NOMO-1 treated with dmso at 0.1 percent for 144 hours (cell line): ENCODE data around the gene NUDT7.

Experiments
- DNase-seq: peaks from one replicate; lab custom pipeline; 2025; ENCODE audit not compliant: unreplicated experiment; lab: John Stamatoyannopoulos, UW

The NUDT7 gene

GRCh38 chr16:77723108-77723514 lies 797 bp downstream of the NUDT7 start:
- DNase-seq: peak; percentile 78

DNA sequence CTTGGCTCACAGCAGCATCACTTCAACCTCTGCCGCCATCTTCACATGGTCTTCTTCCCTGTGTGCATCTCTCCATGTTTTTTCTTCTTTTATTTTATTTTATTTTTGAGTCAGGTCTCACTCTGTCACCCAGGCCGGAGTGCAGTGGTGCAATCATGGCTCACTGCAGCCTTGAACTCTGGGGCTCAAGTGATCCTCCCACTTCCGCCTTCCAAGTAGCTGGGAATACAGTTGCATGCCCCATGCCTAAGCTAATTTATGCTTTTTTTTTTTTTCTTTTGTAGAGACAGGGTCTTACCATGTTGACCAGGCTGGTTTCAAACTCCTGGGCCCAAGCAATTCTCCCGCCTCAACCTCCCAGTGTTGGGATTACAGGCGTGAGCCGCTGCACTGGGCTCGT lies 1.9 kb downstream of the NUDT7 start:
- DNase-seq: no peak

GRCh38 chr16:77729951-77730350 lies 7.6 kb downstream of the NUDT7 start:
- no peak for DNase-seq

DNA sequence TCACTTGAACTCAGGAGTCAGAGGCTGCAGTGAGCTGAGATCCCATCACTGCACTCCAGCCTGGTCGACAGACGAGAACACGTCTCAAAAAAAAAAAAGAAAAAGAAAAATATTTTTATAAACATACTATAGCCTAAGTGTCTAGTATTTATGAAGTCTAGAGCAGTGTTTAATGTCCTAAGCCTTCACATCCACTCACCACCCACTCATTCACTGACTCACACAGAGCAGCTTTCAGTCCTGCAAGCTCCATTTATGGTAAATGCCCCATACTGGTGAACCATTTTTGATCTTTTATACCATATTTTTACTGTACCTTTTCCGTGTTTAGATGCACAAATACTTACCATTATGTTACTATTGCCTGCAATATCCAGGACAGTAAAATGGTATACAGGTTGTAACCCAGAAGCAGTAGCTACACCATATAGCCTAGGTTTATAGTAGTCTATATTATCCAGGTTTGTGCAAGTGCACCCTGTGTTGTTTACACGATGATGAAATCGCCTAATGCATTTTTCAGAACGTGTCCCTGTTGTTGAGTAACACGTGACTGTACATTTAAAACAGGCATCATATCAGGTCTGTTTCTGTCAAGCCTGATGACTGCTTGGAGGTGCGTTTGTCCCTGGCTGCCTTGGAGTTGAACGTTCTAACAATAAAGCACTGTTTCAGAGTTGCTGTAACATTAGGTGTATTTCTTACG lies 10.1 kb downstream of the NUDT7 start:
- no peak for DNase-seq

GRCh38 chr16:77736879-77737278 lies 14.6 kb downstream of the NUDT7 start:
- no peak for DNase-seq

- no peak for DNase-seq
These were observed 16.6 kb downstream of the NUDT7 start for GRCh38 chr16:77738706-77739558.

GRCh38 chr16:77739559-77739892 lies 17.2 kb downstream of the NUDT7 start:
- no peak for DNase-seq

DNA sequence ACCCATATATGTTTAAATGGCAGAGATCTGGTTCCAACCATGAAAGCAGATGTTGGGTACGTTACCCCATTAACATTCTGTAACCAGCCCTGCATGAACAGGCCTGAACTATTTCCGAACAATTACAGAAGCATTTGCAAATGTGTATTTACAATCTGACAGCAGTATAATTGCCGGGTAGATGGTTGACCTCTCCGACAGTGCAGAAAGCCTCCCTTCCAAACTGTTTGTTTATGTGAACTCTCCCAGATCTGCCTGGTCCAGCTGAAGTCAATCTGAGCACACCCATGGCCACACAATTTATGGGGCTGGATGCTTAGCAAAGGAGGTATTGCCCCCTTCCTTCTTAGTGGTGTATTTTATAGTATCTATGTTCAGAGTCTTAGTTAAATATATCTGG lies 21.8 kb downstream of the NUDT7 start:
- DNase-seq: no peak

GRCh38 chr16:77745972-77746371 lies 23.7 kb downstream of the NUDT7 start:
- no peak for DNase-seq

DNA sequence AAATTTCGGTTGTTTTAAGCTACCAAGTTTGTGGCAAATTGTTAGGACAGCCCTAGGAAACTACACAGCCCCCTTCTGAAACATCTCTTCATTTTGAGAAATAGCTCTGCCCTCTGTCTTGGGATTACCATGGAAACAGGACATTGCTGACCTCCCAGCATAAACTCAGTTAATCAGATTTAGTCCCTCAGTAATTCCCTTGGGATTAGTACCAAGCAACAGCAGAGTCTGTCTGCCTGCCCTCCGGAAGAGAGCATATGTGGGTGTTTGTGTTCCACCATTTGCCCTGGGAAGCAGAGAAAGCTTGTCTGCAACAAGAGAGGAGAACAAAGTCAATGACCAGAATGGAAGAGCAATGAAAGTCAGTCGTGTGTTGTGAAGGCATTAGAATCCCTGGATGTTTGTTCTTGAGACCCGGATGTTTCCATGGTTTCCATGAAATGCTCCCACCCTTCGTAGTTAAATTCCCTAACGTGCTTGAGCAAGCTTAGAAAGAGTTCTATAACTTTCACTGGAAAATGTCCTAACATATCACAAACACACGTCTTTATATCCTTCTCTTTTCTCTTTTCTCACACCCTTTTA lies 26.2 kb downstream of the NUDT7 start:
- no peak for DNase-seq

DNA sequence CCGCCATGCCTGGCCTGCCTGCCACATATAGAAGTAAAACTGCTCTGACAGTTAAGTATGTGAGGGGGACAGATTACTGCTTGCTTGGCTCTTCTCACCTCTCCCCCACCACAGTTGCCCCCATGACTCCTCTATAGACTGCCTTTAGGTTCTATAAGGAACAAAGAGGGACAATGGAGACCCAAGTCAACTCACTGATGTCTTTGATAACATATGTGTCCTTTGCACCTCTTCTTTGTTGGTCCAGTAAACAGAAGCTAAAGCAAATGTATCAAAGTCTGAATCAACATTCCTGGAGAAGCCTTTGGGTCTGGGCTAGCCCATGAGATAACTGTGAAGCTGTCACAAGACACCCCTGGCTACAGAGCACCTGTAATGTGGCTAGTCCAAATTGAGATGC lies 27.1 kb downstream of the NUDT7 start:
- DNase-seq: no peak

DNA sequence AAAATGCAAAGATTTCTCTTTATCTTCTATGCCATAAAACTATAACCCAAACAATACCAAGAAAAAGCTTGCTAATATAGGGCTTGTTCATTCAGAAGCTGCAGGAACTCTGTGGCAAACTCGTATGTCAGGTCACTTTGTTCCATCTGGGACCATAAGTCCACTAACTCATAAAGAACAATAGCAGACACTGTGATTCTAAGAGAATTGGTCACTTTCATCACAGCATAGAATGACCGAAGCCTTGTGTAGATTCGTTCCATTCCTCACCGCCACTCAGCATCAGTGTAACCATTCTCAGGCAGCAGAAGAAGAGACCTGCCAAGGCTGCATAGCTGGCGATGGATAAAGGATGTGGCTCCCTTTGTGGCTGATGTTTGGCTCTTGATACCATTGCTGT lies 35.7 kb downstream of the NUDT7 start:
- DNase-seq: no peak

- DNase-seq: no peak
These were observed 36.2 kb downstream of the NUDT7 start for GRCh38 chr16:77758508-77758907.

DNA sequence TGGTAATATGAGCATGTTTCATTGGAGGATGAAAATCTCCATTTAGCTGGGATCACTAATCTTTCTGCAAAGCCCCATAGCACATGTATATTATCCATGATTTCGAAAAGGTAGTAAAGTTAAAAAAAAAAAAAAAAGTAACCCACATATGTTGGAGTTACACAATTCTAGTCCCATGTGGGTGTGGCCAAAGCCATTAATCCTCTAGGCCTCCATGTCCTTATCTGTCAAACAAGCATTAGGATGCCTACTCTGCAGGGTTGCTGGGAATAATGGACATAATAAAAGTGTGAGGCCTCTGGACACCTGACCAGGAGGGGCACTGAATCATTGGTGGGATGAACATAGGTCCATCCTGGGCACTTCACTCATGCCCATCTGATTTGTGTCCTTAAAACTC lies 36.9 kb downstream of the NUDT7 start:
- no peak for DNase-seq

- DNase-seq: no peak
These were observed 37.5 kb downstream of the NUDT7 start for GRCh38 chr16:77759821-77760220.

- DNase-seq: no peak
These were observed 38.5 kb downstream of the NUDT7 start for GRCh38 chr16:77760800-77761199.

- no peak for DNase-seq
These were observed 38.9 kb downstream of the NUDT7 start for GRCh38 chr16:77761204-77761603.

GRCh38 chr16:77762262-77762661 lies 39.9 kb downstream of the NUDT7 start:
- no peak for DNase-seq

DNA sequence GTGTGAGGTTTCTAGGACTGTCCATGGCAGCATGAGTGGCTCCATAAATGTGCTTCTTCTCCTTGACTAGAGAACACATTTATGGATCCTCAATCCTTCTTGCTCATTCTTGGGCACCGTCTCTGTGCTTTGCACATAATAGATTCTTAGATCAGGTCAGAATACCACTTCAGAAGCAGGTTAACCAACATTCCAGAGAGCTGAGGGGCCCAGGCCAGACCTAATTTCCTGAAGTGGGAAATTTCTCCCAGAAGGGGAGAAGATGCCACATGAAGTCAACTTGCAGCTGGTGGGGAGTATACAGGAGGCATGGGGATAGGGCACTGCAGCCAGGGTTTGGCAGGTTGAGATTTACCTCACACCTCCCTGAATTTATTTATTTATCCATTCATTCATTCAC lies 41.7 kb downstream of the NUDT7 start:
- DNase-seq: no peak

GRCh38 chr16:77767211-77767610 lies 44.9 kb downstream of the NUDT7 start:
- no peak for DNase-seq

DNA sequence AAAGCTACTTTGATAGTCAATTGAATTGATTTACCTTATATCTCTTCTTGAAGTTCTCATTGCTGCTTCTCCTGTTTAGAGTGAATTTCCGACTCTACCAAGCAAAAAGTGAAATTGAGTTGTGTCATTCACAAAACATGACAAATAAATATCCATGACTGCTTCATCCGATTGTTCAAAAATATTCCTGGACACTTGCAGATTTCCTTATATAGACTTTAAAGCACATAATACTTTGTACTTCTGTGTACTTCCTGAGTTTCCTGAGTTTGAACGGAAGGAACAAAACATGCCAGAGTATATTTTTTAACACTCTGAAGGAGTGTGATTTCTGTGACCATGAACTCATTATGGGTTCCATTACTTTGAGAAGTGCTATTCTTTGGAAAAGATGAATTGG lies 45.5 kb downstream of the NUDT7 start:
- DNase-seq: no peak
